GM19351 (cell line): Measurements from ENCODE around the gene APBA2.
A peak's percentile ranks its signal among the peaks of the same experiment; 100 is the strongest.

Source experiments
- ATAC-seq: cut with Tn5 transposase; IDR thresholded peaks from one replicate; pipeline ENCODE4 v1.9.1; 2021; ENCODE audit warnings: mild to moderate bottlenecking, moderate library complexity; ENCODE audit not compliant: unreplicated experiment

APBA2 gene

GRCh38 chr15:29072444-29072843 is 186.7 kb downstream of the APBA2 start:
- no peak for ATAC-seq

DNA sequence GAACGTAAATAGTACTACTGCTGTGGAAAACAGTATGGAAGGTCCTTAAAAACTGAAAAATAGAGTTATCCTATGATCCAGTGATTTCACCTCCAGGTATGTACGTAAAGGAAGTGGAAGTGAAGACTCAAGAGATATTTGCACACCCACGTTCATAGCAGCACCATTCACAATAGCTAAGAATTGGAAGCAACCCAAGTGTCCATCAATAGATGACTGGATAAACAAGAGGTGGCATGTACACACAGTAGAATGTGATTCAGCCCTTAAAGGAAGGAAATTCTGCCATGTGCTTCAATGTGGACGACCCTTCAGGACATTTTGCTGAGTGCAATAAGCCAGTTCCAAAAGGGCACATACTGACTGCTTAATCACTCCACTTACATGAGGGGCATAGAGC is 188.3 kb downstream of the APBA2 start:
- ATAC-seq: no peak

DNA sequence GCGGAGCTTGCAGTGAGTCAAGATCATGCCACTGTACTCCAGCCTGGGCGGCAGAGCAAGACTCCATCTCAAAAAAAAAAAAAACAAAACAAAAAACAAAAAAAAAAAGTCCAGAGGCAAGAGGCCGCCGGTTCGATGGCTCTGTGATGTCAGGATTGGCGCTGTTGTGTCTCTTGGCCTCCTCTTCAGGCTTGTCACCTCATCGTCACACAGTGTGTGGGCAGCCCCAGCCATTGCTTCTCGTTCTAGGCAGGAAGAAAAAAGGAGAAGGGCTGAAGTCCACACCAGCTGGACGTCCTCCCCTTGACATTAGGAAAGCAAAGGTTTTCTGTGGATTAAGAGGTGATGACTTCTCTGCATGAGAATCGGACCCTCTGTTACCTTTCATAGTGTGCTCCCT is 192.8 kb downstream of the APBA2 start:
- ATAC-seq: no peak

- ATAC-seq: no peak
Measured at GRCh38 chr15:29079479-29079878, 193.7 kb downstream of the APBA2 start.

- no peak for ATAC-seq
Measured at GRCh38 chr15:29081781-29082180, 196.0 kb downstream of the APBA2 start.

- ATAC-seq: no peak
Measured at GRCh38 chr15:29083161-29083560, 197.4 kb downstream of the APBA2 start.

GRCh38 chr15:29083858-29084257 is 198.1 kb downstream of the APBA2 start:
- no peak for ATAC-seq

DNA sequence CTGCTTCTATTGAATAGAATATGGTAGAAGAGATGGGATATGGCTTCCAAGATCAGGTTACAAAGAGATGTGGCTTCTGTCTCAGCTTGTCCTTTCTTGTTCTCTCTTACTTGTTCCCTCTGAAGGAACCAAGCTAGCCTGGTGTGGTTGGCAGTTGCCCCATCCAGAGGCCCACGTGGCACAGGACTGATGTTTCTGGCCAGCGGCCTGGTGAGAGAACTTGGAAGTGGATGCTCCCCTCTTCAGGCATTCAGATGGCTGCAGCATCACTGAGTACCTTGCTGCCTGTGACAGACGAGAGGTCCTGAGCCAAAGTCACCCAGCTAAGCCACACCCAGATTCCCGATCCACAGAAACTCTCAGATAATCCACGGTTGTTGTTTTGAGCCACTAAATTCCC is 200.2 kb downstream of the APBA2 start:
- no peak for ATAC-seq

- no peak for ATAC-seq
Measured at GRCh38 chr15:29086891-29087290, 201.1 kb downstream of the APBA2 start.

GRCh38 chr15:29087521-29088285 is 201.9 kb downstream of the APBA2 start:
- no peak for ATAC-seq

DNA sequence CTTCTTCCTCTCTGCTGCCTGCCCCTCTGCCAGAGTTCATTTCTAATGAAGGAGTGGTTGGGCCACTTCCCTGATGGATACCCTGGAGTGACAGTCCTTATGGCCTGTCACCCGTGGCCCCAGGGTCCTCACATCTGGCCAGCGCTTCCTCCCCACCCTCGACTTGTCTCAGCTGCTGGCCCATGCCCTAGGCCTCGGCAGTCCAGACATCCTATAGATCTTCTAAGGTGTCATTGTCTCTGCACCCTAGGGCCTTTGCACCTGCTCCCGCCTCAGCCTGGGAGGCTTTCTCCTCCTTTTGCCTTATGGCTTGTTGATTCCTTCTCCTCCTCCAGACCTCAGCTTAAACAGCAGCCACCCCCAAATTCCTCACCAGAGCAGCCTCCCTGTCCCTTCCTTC is 202.9 kb downstream of the APBA2 start:
- no peak for ATAC-seq

GRCh38 chr15:29089731-29090616 is 204.2 kb downstream of the APBA2 start:
- ATAC-seq: no peak

- peak; percentile 50 for ATAC-seq
Measured at GRCh38 chr15:29090617-29091466, 205.1 kb downstream of the APBA2 start.

GRCh38 chr15:29091666-29092065 is 205.9 kb downstream of the APBA2 start:
- no peak for ATAC-seq

- no peak for ATAC-seq
Measured at GRCh38 chr15:29092376-29093064, 206.7 kb downstream of the APBA2 start.

DNA sequence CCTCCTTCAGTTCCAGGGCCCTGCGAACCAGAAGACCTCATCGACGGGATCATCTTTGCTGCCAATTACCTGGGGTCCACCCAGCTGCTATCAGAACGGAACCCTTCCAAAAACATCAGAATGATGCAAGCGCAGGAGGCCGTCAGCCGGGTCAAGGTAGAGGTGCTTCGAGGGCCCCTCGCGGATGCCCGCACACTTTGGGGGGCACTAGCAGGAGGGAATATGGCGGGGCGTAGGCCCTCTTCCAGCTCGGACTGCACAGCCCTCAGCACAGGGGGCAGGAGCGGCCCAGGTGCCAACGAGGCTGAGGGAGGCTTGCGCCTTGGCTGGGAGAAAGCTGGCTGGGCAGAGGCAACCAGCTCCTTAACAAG is 207.3 kb downstream of the APBA2 start:
- ATAC-seq: no peak

DNA sequence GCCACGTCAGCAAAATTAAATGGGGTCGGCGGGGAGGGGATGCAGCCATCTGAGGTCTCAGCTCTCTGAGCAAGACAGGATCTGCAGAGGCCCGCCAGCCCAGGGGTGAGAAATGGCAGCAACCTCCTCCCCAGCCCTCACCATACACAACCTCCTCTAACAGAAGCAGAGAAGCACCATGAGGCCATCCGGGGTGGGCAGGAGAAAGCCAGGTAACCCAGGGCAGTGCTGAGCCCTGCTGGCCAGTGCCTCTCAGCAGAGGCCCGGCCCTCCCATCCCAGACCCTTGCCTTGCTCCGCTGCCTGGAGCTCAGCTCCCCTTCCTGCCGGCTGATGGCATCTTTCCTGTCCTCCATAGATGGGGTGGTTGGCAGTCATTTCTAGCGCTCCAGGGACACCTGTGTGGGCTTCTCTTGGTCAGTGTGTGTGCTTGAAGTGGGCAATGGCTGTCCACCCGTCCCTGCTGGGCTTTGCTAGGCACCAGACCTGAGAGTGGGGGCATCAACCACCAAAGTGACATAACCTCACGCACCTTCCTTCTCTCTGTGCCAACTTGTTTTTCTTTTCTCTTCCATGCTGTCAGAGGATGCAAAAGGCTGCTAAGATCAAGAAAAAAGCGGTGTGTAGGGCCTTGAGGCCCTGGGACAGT is 208.0 kb downstream of the APBA2 start:
- no peak for ATAC-seq

DNA sequence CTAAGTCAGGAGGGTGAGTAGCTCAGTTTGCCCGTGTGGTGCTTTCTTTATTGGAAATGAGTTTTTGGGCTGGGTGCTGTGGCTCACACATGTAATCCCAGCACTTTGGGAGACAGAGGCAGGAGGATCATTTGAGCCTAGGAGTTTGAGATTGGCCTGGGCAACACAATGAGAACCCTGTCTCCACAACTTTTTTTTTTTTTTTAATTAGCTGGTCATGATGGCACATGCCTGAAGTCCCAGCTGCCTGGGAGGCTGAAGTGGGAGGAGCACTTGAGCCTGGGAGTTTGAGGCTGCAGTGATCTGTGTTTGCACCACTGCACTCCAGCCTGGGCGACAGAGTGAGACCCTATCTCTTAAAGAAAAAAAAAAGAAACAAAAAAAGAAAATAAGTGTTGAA is 208.9 kb downstream of the APBA2 start:
- no peak for ATAC-seq

GRCh38 chr15:29095746-29096145 is 210.0 kb downstream of the APBA2 start:
- no peak for ATAC-seq

DNA sequence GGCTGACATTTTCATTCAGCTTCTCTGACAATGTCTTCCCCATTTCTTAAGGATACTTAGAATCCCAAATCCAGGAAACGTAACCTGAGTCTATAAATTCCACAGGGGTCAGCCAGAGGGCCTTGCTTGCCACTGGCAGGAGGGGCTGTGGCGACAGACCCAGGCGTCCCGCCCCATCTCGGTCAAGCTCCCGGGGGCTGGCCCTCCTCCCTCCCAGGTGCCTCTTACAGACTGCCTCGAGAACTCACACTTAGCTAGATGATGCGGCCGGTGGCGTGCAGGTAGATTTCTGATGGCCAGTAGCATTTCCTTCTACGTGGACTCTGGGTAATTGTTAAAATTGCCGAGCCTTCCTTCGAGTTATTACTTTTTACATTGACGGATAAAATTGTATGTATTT is 211.4 kb downstream of the APBA2 start:
- no peak for ATAC-seq
